GM12872 (cell line): ENCODE data around the gene RIC8A.

ENCODE experiments used
- TF ChIP-seq, protein P1 (sequence below): IDR thresholded peaks from 3 replicates; pipeline ENCODE4 v1.5.1; 2011; ENCODE audit warnings: low read depth, mild to moderate bottlenecking, low read length, moderate library complexity; ENCODE audit not compliant: insufficient read depth

RIC8A gene

DNA sequence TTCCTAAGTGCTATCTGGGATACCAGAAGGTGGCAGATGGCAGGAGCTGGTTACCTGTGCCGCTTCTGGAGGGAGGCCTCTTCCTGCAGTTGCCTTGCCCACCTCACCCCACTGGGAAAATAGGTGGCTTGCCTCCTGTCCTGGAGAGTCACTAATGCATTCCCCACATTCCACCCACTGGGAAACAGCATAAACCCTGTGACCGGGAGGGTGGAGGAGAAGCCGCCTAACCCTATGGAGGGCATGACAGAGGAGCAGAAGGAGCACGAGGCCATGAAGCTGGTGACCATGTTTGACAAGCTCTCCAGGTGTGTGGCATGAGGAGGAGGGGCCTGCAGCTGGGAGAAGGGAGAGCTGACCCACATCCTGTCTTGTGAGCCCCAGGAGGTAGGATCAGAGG, 5.6 kb downstream of the RIC8A start:
- TF ChIP-seq, protein P1, sequence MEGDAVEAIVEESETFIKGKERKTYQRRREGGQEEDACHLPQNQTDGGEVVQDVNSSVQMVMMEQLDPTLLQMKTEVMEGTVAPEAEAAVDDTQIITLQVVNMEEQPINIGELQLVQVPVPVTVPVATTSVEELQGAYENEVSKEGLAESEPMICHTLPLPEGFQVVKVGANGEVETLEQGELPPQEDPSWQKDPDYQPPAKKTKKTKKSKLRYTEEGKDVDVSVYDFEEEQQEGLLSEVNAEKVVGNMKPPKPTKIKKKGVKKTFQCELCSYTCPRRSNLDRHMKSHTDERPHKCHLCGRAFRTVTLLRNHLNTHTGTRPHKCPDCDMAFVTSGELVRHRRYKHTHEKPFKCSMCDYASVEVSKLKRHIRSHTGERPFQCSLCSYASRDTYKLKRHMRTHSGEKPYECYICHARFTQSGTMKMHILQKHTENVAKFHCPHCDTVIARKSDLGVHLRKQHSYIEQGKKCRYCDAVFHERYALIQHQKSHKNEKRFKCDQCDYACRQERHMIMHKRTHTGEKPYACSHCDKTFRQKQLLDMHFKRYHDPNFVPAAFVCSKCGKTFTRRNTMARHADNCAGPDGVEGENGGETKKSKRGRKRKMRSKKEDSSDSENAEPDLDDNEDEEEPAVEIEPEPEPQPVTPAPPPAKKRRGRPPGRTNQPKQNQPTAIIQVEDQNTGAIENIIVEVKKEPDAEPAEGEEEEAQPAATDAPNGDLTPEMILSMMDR: no peak

DNA sequence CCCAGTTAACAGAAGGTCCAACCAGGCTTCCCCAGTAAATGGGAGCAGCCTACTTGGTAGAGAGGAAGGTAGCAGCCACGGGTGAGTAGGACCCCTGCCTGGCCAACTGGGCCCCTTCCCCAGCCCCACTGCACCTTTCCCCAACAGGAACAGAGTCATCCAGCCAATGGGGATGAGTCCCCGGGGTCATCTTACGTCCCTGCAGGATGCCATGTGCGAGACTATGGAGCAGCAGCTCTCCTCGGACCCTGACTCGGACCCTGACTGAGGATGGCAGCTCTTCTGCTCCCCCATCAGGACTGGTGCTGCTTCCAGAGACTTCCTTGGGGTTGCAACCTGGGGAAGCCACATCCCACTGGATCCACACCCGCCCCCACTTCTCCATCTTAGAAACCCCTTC, 6.6 kb downstream of the RIC8A start:
- TF ChIP-seq, protein P1: no peak

DNA sequence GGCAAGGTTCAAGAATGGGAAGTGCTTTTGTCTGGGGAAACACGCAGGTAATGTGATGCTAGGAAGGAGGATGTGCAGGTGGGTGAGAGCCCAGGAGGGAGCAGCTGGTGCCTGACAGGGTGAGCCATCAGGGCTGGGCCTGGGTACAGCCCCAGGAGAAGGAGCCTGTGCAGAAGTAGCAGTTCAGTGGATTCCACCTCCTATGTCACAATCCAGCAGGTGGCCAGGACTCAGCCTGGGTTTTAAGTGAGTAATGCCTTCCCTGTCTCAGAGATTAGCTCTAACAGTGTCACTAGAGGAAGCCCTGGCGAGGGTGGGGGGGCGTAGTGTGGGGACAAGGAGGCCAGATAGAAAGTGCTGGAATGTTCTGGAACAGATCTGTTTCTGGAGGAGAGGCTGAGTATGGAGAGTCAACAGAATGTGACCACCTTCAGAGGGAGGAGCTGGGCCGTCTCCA, 8.1 kb downstream of the RIC8A start:
- TF ChIP-seq, protein P1: no peak

GRCh38 chr11:216081-216974, 8.8 kb downstream of the RIC8A start:
- TF ChIP-seq, protein P1: no peak

- TF ChIP-seq, protein P1: no peak
These were observed 10.2 kb downstream of the RIC8A start for GRCh38 chr11:217704-218103.

GRCh38 chr11:218815-219593, 11.5 kb downstream of the RIC8A start:
- TF ChIP-seq, protein P1: no peak

DNA sequence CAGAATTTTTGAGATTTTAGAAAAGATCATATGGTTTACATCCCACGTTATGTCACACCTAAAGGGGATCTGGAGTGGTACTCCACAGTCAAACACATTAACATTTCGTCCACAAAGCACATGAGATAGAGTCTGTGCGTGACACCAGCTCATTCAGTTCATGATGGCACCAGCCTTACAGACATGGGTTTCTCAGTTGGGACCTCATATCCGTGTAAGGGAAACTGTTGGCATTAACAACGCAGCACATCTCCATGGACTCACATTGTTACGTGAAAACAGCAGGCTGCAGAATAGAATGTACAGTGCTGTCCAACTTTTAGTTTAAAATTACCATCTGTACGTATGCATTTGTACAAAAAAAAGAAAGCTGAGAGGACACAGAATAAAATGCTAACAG, 14.0 kb downstream of the RIC8A start:
- TF ChIP-seq, protein P1: no peak
